ENCODE data around the gene RNF208. TPM values are rescaled to one million over a fixed set of nuclear protein-coding genes. Genes with fewer than 3 reads are reported as not detected.

RNF208 gene
- total RNA-seq, 2 donors from 2014 or later, result 0.78 to 14.5 TPM

DNA sequence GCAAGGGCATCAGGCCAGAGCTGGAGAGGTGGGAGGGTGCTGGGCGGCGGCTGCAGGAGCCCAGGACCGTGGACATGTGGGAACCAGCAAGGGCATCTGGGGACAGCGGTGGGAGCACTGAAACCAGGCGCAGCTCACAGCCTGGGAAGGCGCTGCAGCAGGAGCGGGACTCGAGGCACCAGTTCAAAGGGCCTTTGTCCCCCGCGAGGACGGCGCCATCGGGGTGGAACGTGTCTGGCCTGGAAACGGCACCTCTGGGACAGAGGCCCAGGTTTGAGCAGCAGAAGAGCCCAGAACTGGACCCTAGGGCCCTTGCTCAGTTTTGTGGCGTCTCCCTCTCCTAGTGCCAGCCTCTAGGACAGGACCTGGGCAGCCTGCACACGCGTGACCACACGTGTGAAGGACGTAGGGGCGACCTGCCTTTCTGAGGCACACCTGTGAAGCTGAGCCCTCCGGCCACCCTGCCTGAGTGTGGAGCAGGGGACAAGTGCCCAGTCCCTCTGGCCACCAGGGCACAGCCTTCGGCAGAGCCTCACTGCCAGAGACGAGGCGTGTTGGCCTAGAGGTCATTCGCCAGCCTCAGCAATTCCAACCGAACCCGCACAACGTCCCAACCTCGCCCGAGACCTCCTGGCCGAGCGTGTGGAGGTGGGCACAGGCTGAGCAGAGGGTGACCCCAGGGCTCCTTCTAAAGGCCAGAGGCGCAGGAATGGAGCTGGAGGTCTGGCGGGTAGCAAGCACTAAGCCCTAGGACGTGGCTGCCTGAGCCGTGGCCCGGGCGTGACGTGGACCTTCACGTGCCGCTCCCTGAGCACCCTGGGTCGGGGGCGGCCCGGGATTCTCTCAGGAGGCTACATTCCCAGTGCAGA, 48.0 kb downstream of the RNF208 start:
- ATAC-seq (no peak), DNase-seq (no peak)
- H3K36me3 ChIP-seq (replicated peaks in 1 of 2; ENCODE audit: insufficient read depth in 1 of 2, low read depth in 2 of 2), result peaks cover 0 to 2% of the 10 kb centered on the region in 2 donors
- H3K4me3 ChIP-seq, result no peak overlapping the region
- WGBS, 2 donors, result 87 to 93% methylated on average over 19 to 32 of the region's 45 CpGs
- peaks cover 14% of the 10 kb centered on the region for H3K4me1 ChIP-seq
- H3K27ac ChIP-seq, result no peak overlapping the region
- no peaks in the 10 kb centered on the region for H3K9me3 ChIP-seq
- intact Hi-C loops (cut with DNase I), result no loop called here
- H3K27me3 ChIP-seq, result no peaks in the 10 kb centered on the region
- no peak for TF ChIP-seq POLR2A (IDR thresholded peaks at IDR 0.05)
- TF ChIP-seq, protein P1, sequence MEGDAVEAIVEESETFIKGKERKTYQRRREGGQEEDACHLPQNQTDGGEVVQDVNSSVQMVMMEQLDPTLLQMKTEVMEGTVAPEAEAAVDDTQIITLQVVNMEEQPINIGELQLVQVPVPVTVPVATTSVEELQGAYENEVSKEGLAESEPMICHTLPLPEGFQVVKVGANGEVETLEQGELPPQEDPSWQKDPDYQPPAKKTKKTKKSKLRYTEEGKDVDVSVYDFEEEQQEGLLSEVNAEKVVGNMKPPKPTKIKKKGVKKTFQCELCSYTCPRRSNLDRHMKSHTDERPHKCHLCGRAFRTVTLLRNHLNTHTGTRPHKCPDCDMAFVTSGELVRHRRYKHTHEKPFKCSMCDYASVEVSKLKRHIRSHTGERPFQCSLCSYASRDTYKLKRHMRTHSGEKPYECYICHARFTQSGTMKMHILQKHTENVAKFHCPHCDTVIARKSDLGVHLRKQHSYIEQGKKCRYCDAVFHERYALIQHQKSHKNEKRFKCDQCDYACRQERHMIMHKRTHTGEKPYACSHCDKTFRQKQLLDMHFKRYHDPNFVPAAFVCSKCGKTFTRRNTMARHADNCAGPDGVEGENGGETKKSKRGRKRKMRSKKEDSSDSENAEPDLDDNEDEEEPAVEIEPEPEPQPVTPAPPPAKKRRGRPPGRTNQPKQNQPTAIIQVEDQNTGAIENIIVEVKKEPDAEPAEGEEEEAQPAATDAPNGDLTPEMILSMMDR (IDR thresholded peaks at IDR 0.05), result no peak

DNA sequence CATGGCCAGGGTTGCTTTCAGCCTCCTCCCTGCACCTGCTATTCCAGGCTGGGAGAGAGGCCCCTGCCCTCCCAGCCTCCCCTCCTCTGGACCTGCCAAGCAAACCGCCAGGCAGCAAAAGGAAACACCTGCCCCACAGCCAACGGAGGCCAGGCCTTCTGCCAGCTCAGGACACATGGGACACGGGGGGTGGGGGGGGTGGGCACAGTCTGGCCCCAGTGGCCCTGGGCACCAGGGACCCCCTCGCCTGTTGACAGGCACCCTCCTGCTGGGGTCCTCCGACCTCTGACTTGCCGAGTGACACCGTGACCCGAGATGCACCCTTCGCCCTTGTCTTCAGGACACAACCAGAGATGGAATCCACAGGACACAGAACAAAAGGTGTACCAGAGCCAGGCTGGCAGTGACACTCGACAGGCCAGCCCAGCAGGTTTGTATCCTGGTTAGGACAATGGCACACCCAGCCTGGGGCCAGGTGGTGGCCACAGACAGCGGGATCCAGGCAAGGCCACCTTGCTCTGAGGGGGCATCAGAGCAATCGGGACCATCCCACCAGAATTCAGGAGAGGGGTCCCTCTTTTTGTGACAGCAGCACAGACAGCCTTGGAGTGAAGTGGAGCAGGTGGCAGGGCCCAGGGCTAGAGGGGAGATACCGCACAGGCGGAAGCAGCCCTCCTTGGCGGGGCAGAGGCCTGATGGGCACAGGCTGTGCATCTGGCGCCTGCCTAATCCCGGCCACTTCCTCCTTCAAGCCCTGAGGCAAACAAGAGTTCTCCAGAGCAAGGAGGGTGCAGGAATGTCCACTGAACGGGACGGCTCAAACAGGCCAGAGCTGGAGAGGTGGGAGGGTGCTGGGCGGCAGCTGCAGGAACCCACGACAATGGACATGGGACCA, 48.9 kb downstream of the RNF208 start:
- Histone ChIP-seq H3K27me3 (no peaks in the 10 kb centered on the region), H3K36me3 (replicated peaks in 1 of 2; ENCODE audit: insufficient read depth in 1 of 2, low read depth in 2 of 2) (peaks cover 0 to 1% of the 10 kb centered on the region in 2 donors), H3K4me1 (peaks cover 23% of the 10 kb centered on the region), H3K4me3 (no peak overlapping the region), H3K9me3 (no peaks in the 10 kb centered on the region), H3K27ac (no peak overlapping the region)
- no peak for DNase-seq
- ATAC-seq, result no peak
- no peak for TF ChIP-seq POLR2A (IDR thresholded peaks at IDR 0.05)
- TF ChIP-seq, protein P1 (IDR thresholded peaks at IDR 0.05), result no peak
- intact Hi-C loops (cut with DNase I), result no loop called here
- 64 to 77% methylated on average over 14 to 21 of the region's 21 CpGs for WGBS, 2 donors

DNA sequence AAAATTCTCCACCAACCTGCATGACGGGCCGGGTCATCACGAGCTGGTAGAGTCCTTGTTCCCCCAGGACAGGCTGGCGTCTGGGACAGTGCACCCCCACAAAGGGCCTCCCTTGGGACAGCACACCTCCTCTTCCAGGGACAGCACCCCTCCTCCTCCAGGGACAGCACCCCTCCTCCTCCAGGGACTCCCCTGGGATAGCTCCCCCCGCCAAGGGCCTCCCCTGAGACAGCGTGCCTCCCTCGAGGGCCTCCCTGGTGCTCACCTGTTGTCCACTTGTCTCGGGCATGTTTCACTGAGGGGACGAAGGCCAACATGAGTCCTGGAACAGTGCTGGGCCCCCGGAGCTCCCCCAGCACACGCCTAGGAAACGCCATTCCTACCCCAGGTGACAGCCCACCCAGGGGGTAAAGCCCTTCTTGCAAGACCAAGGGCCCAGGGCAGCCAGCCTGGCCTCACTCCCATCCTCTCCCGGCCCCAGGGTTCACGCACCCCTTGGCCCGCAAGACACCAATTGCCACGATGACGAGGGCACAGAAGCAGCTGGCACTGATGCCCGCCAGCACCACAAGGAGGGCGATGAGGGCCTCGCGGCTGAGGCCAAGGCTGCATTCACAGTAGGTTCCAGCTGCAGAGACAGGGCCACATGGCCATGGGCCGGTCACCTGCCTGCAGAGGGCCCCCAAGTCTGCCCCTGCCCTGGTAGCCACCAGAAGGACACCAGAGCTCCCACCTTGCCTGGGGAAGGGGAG, 50.7 kb downstream of the RNF208 start:
- DNase-seq (no peak), ATAC-seq (no peak)
- Histone ChIP-seq H3K4me1 (peaks cover 35% of the 10 kb centered on the region), H3K4me3 (no peak overlapping the region), H3K36me3 (replicated peaks in 1 of 2; ENCODE audit: insufficient read depth in 1 of 2, low read depth in 2 of 2) (no peaks in the 10 kb centered on the region), H3K27ac (no peak overlapping the region), H3K9me3 (no peaks in the 10 kb centered on the region), H3K27me3 (no peaks in the 10 kb centered on the region)
- TF ChIP-seq, protein P1 (IDR thresholded peaks at IDR 0.05), result no peak
- TF ChIP-seq POLR2A (IDR thresholded peaks at IDR 0.05), result no peak
- WGBS, 2 donors, result 85% methylated on average over 19 of the region's 22 CpGs; no CpG with 5 or more reads in 1 of the 2 donors
- intact Hi-C loops (cut with DNase I), result no loop called here

DNA sequence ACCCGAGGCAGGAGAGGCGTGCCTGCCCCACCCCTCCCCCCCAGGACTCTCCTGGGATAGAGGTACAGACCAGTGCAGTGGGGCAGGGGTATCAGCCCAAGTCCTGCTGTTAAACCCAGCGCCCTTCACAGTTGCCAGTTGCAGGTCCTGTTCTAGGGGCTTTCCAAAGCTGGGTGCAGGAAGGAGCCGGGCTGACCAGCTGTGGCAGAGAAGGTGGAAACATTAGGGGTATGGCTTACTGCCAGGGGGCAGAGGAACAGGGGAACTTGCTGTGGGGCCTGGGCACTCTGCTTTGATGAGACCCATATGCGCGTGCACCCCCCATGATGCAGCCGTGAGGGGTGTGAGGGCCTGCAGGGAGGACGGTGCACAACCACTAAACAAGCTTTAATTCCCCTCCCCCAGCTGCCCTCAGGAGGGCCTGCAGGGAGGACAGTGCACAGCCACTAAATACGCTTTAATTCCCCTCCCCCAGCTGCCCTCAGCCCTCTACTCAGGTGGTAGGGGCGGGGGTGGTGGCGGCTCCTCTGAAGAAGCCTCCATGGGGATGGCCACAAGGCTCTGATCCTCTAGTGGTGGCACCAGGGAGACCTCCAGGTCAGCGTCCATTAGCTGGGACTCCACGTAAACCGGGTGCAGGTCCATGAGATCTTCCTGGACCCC, 51.4 kb downstream of the RNF208 start:
- no peak overlapping the region for H3K4me3 ChIP-seq
- no peak for DNase-seq
- H3K4me1 ChIP-seq, result peaks cover 35% of the 10 kb centered on the region
- H3K9me3 ChIP-seq, result no peaks in the 10 kb centered on the region
- H3K27me3 ChIP-seq, result no peaks in the 10 kb centered on the region
- no peak for ATAC-seq
- no peak overlapping the region for H3K27ac ChIP-seq
- intact Hi-C loops (cut with DNase I), result no loop called here
- WGBS, 2 donors, result 68 to 75% methylated on average over 8 to 12 of the region's 14 CpGs
- no peaks in the 10 kb centered on the region for H3K36me3 ChIP-seq (replicated peaks in 1 of 2; ENCODE audit: insufficient read depth in 1 of 2, low read depth in 2 of 2)
- TF ChIP-seq, protein P1 (IDR thresholded peaks at IDR 0.05), result no peak
- no peak for TF ChIP-seq POLR2A (IDR thresholded peaks at IDR 0.05)

All from body of pancreas (tissue), 4 donors.